ENCODE measurements around the gene TNS4. TPM values are rescaled to one million over a fixed set of nuclear protein-coding genes. Genes with fewer than 3 reads are reported as not detected.
A peak's percentile ranks its signal among the peaks of the same experiment; 100 is the strongest.

The TNS4 gene
- total RNA-seq, 1 donor from 2014 or later = not detected

DNA sequence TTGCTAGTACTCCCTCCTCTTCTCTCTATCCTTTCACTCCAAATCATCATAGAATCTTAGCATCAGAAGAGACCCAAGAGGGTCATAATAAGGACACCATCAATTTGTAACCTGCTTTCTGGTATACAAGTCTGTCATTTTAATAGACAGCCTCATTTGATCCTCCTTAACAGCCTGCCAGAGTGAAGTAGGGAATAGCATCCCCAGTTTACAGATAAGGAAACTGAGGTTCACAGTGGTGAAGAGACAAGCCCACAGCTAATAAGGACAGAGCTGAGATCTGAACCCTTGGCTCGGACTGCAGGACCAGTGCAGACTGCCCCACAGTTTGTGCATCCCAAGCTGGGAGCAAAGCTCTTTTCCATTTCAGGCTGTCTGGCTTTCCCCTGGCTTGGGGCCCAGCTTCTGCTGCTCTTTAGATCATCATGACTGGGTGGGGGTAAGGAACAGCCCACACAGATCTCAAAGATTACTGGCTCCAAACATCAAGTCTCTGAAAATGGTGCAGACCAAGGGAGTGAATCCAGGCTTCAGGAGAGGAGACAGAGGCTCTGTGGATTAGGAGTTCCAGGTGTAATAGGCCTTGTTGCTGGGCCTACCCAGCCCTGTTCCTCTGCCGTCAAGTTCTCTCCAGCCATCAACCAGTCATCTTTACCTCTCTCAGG lies 68.4 kb downstream of the TNS4 start:
- H3K4me3 Mint-ChIP-seq (ENCODE audit: low read depth) = no peak overlapping the region
- H3K27me3 Mint-ChIP-seq = no peaks in the 10 kb centered on the region
- H3K36me3 Mint-ChIP-seq (ENCODE audit: insufficient read depth) = no peaks in the 10 kb centered on the region
- no peak for DNase-seq (ENCODE audit: low spot score, unreplicated experiment)
- H3K9me3 Mint-ChIP-seq (ENCODE audit: low read depth) = no peaks in the 10 kb centered on the region
- TF ChIP-seq, protein P1, sequence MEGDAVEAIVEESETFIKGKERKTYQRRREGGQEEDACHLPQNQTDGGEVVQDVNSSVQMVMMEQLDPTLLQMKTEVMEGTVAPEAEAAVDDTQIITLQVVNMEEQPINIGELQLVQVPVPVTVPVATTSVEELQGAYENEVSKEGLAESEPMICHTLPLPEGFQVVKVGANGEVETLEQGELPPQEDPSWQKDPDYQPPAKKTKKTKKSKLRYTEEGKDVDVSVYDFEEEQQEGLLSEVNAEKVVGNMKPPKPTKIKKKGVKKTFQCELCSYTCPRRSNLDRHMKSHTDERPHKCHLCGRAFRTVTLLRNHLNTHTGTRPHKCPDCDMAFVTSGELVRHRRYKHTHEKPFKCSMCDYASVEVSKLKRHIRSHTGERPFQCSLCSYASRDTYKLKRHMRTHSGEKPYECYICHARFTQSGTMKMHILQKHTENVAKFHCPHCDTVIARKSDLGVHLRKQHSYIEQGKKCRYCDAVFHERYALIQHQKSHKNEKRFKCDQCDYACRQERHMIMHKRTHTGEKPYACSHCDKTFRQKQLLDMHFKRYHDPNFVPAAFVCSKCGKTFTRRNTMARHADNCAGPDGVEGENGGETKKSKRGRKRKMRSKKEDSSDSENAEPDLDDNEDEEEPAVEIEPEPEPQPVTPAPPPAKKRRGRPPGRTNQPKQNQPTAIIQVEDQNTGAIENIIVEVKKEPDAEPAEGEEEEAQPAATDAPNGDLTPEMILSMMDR (IDR thresholded peaks at IDR 0.05; ENCODE audit: unreplicated experiment) = no peak
- peaks cover 12% of the 10 kb centered on the region for H3K4me1 Mint-ChIP-seq (ENCODE audit: low read depth)
- H3K27ac Mint-ChIP-seq = no peak overlapping the region

DNA sequence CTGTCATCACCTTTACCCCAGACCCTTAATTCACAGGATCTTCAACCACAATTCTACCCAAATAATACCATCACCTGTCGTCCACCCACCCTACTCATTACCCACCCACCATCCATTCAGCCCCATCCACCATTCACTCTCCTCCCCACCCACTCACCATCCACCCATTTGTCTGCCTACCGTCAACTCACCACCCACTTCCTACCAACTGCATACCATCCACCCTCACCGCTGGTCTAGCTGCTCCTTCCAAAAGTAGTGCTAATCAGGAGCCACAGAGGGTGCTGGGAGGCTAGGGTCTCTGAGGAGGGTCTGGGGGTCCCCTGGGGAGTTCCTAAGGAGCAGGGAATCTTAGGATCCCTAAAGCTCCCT lies 70.2 kb downstream of the TNS4 start:
- TF ChIP-seq, protein P1 (IDR thresholded peaks at IDR 0.05; ENCODE audit: unreplicated experiment) = no peak
- peaks cover 12% of the 10 kb centered on the region for H3K4me1 Mint-ChIP-seq (ENCODE audit: low read depth)
- no peak overlapping the region for H3K27ac Mint-ChIP-seq
- H3K27me3 Mint-ChIP-seq = no peaks in the 10 kb centered on the region
- no peaks in the 10 kb centered on the region for H3K36me3 Mint-ChIP-seq (ENCODE audit: insufficient read depth)
- DNase-seq (ENCODE audit: low spot score, unreplicated experiment) = no peak
- H3K4me3 Mint-ChIP-seq (ENCODE audit: low read depth) = no peak overlapping the region
- no peaks in the 10 kb centered on the region for H3K9me3 Mint-ChIP-seq (ENCODE audit: low read depth)

DNA sequence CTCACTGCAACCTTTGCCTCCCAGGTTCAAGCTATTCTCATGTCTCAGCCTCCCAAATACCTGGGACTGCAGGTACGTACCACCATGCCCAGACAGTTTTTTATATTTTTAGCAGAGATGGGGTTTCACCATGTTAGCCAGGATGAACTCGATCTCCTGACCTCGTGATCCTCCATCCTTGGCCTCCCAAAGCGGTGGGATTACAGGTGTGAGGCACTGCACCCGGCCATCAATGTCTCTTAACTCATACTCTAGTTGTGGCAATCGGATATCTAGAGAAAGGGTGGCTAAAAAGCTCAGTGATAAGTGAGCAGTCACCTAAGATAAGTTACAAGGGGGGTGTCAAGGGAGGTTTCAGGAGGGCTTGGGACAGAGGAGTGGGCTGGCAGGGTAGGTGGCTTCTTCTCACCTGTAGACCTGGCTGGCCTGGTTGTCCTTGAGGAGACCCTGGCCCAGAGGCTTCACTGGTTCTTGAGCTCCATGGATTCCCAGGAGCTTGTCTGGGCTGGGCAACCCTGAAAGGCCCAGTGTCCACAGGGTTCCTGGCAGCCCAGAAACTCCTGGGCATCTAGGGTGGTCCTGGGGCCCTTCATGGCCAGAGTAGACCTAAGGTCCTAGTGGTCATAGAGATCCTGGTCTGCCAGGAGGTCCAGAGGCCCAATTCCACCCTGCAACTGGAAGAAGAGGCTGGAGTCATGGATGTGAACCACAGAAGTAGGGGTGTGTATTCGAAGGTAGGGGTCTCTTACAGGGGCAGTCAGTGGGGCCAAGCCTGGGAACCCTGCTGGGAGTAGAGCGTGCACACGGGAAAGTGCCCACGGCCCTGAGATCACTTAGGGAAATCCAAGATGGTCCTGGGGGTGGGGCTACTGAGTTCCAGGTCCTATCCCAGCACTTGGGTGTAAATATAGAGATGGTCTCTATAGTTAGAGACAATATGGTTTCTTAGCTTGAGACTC lies 70.9 kb downstream of the TNS4 start:
- H3K27me3 Mint-ChIP-seq = no peaks in the 10 kb centered on the region
- H3K36me3 Mint-ChIP-seq (ENCODE audit: insufficient read depth) = no peaks in the 10 kb centered on the region
- H3K27ac Mint-ChIP-seq = peak overlapping the region; percentile 57
- H3K4me1 Mint-ChIP-seq (ENCODE audit: low read depth) = peaks cover 12% of the 10 kb centered on the region
- TF ChIP-seq, protein P1 (IDR thresholded peaks at IDR 0.05; ENCODE audit: unreplicated experiment) = no peak
- no peak overlapping the region for H3K4me3 Mint-ChIP-seq (ENCODE audit: low read depth)
- no peak for DNase-seq (ENCODE audit: low spot score, unreplicated experiment)
- no peaks in the 10 kb centered on the region for H3K9me3 Mint-ChIP-seq (ENCODE audit: low read depth)

DNA sequence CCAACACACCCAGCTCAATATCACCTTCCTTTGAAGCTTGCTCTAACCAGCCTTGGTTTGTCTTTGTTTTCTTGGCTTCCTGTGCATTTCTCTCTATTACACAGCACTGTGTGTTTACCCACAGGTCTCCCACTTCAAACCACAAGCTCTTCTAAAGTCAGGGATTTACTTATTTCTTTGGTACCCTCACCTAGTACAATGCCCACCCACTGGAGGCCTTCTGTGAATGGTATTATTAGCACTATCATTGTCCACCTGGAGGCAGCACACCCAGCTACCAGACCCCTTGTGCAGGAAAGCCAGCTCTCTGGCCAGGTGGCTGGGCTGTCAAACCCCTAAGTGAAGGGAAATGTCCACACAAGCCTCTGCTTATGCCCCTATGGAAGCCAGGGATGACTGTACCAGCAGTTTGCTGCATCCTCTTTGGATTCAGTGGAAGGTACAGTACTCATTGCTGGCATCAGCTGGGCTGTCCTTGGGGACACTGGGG lies 74.4 kb downstream of the TNS4 start:
- peaks cover 12% of the 10 kb centered on the region for H3K4me1 Mint-ChIP-seq (ENCODE audit: low read depth)
- no peak overlapping the region for H3K4me3 Mint-ChIP-seq (ENCODE audit: low read depth)
- no peaks in the 10 kb centered on the region for H3K36me3 Mint-ChIP-seq (ENCODE audit: insufficient read depth)
- no peak overlapping the region for H3K27ac Mint-ChIP-seq
- H3K27me3 Mint-ChIP-seq = no peaks in the 10 kb centered on the region
- DNase-seq (ENCODE audit: low spot score, unreplicated experiment) = no peak
- no peaks in the 10 kb centered on the region for H3K9me3 Mint-ChIP-seq (ENCODE audit: low read depth)
- TF ChIP-seq, protein P1 (IDR thresholded peaks at IDR 0.05; ENCODE audit: unreplicated experiment) = no peak

Other genes starting within 250 kb of the TNS4 start
- gene CDC6, start 213.7 kb downstream of the TNS4 start, total RNA-seq = 35.7 and 38.5 TPM in 2 replicates
- 50.8 and 51.3 TPM in 2 replicates for gene RARA, start 192.4 kb downstream of the TNS4 start, total RNA-seq
- gene GJD3, start 136.9 kb downstream of the TNS4 start, total RNA-seq = not detected in 2 replicates
- gene TOP2A, start 83.7 kb downstream of the TNS4 start, total RNA-seq = 111 and 114 TPM in 2 replicates
- gene IGFBP4, start 58.2 kb downstream of the TNS4 start, total RNA-seq = 3.6 and 4.3 TPM in 2 replicates
- not detected in 2 replicates for gene CCR7, start 63.8 kb upstream of the TNS4 start, total RNA-seq
- gene SMARCE1, start 146.2 kb upstream of the TNS4 start, total RNA-seq = 190 and 195 TPM in 2 replicates
- 0.36 and 1.1 TPM in 2 replicates for gene KRT222, start 163.6 kb upstream of the TNS4 start, total RNA-seq
- not detected in 2 replicates for gene KRT24, start 202.1 kb upstream of the TNS4 start, total RNA-seq

All from progenitor cell of endocrine pancreas (in vitro differentiated cells).